Measurements from ENCODE around the gene DGCR6L.
"Not testable (repeated sequence)": the region's sequence is repeated elsewhere in the genome, so short reads cannot be mapped to it uniquely, and the experiment has no call there.

Gene DGCR6L

DNA sequence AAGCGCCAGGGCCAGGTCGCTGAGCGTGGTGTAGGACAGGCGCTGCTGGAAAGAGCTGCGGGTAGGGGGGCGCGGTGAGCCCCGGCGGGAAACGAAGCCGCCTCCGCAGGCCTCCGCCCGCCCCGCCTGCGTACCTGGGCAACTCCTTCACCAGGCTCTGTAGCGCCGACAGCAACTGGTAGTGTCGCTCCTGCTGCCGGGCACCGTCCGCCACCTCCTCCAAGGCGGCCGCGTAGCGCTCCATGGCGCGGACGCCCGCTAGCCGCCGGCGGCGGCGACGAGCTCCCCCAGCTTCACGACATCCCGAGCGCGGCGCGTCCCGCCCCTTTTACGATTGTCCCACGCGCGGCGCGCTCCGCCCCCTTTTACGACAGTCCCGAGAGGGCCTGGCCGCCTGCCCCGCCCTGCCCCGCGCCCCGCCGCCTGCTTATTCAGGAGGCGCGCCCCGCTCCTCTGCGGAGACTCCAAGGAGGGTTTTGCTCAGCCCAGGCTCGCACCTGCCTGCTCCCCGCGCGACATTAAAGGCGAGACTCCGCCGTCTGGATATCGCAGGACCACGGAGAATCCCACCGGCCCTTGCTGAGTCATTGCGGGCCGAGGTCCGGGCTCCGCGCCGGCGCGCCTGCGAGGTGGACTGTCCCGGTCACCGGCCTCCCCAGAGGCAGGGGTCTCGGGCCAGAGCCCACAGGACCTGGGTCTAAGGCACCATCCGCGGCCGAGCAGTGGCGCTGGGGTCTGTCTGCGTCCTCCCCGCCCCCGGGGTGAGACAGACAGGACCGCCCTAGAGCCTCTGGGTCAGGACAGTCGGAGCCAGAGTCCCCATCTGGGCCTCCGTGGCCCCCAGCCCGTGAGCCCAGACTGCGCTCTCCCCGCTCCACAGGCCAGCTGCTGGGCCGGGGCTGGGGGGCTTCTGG lies at the start of gene DGCR6L:
Gene DGCR6L, minus strand, starts transcription at position 316 of the 914 bp plus-strand sequence. Its CDS starts 72 bp downstream, at position 244.
- DNase-seq = peak; percentile 99

DNA sequence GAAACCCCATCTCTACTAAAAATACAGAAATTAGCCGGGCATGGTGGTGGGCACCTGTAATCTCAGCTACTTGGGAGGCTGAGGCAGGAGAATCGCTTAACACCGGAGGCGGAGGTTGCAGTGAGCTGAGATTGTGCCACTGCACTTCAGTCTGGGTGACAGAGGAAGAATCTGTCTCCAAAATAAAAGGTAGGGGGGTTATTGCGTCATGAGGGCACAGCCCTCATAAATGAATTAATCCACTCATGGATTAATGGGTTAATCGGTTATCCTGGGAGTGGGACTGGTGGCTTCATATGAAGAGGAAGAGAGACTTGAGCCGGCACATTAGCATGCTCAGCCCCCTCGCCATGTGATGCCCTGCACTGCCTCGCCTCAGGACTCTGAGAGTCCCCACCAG lies 49.0 kb upstream of the DGCR6L start:
- not testable (repeated sequence) for DNase-seq

DNA sequence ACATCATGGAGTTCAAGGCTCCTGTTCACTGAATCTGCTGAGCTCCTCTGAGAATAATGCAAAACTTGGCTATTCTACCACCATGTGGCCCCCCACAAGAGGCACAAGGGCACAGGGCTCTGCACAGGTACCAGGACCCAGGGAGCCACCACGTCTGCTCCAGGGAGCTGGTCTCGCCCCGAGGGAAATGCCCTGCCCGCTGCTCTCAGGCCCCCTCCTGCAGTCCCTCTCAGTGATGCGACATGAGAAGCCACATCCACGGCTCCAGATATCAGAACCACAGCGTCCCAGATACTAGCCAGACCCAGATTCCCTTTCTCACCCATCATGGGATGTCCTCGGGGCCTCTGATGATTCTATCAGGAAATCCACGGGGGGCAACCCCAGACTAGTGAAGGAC lies 47.0 kb upstream of the DGCR6L start:
- DNase-seq = not testable (repeated sequence)

DNA sequence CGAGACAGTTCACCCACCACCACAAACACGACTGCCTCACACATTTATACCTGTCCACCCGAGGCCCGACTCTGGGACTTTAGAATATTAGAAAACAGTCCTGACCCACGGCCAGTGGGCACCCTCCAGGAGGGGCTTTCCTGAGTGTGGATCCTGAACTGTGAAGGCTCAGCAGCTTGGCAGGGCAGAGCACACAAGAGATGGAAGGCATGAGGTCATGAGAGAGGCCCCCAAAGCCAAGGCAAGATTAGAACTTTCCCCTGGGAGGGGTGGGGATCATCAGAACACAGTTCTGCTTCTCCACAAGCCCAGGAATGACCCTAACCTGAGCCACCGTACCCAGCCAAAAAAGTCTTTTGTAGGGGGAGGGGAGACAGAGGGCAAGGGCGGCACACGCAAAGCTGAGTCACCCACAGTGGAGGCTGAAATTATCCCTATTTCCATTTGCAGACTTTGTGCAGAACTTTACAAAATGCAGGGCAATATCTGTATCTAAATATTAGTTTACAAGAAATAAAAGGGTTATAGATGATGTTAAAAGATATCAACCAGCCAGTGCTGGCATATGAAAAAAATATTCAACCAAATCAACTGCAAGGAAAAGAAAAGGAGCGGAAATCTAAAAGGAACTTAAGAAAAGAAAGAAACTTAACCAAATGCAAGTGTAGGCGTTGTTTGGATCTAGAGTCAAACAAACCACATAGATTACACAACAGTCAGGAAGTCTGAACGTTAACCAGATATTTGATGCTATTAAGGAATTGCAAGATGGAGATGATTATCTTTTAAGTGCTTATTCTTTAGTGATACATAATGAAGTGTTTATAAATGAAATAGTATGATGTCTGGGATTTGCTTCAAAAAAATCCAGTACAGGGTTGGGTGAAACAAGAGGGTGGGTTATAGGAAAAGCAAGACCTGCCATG lies 44.7 kb upstream of the DGCR6L start:
- DNase-seq = not testable (repeated sequence)

DNA sequence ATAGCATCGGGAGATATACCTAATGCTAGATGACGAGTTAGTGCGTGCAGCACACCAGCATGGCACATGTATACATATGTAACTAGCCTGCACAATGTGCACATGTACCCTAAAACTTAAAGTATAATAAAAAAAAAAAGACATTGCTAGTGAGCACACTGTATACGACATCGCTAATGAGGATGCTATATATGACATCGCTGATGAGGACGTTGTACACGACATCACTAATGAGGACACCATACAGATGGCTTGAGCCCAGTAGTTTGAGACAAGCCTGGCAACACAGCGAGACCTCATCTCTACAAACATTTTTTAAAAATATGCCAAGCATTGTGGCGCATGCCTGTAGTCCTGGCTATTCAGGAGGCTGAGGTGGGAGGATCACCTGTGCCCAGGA lies 42.5 kb upstream of the DGCR6L start:
- DNase-seq = not testable (repeated sequence)

DNA sequence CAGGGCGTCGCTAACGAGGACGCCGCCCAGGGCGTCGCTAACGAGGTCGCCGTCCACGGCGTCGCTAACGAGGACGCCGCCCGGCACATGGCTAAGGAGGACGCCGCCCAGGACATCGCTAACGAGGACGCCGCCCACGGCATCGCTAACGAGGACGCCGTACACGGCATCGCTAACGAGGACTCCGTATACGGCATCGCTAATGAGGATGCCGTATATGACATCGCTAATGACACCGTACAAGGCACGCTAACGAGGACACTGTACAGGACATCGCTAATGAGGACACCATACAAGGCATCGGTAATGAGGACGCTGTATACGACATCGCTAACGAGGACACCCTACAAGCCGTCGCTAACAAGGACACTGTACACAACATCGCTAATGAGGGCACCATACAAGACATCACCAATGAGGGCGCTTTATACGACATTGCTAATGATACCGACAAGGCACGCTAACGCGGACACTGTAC lies 41.9 kb upstream of the DGCR6L start:
- not testable (repeated sequence) for DNase-seq

DNA sequence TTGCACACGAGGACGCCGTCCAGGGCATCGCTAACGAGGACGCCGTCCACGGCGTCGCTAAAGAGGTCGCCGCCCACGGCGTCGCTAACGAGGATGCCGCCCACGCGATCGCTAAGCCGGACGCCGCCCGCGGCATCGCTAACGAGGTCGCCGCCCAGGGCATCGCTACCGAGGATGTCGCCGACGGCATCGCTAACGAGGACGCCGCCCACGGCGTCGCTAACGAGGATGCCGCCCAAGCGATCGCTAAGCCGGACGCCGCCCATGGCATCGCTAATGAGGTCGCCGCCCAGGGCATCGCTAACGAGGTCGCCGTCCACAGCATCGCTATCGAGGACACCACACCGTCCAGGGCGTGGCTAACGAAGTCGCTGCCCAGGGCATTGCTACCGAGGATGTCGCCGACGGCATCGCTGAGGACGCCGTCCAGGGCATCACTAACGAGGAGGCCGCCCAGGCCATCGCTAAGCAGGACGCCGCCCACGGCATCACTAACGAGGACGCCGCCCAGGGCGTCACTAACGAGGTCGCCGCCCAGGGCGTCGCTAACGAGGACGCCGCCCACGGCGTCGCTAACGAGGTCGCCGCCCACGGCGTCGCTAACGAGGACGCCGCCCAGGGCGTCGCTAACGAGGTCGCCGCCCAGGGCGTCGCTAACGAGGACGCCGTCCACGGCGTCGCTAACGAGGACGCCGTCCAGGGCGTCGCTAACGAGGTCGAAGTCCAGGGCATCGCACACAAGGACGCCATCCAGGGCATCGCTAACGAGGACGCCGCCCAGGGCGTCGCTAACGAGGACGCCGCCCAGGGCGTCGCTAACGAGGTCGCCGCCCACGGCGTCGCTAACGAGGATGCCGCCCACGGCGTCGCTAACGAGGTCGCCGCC lies 41.2 kb upstream of the DGCR6L start:
- DNase-seq = not testable (repeated sequence)

DNA sequence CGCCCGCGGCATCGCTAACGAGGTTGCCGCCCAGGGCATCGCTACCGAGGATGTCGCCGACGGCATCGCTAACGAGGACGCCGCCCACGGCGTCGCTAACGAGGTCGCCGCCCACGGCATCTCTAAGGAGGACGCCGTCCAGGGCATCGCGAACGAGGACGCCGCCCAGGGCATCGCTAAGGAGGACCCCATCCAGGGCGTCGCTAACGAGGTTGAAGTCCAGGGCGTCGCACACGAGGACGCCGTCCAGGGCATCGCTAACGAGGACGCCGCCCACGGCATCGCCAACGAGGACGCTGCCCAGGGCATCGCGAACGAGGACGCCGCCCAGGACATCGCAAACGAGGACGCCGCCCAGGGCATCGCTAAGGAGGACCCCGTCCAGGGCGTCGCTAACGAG lies 40.4 kb upstream of the DGCR6L start:
- not testable (repeated sequence) for DNase-seq

DNA sequence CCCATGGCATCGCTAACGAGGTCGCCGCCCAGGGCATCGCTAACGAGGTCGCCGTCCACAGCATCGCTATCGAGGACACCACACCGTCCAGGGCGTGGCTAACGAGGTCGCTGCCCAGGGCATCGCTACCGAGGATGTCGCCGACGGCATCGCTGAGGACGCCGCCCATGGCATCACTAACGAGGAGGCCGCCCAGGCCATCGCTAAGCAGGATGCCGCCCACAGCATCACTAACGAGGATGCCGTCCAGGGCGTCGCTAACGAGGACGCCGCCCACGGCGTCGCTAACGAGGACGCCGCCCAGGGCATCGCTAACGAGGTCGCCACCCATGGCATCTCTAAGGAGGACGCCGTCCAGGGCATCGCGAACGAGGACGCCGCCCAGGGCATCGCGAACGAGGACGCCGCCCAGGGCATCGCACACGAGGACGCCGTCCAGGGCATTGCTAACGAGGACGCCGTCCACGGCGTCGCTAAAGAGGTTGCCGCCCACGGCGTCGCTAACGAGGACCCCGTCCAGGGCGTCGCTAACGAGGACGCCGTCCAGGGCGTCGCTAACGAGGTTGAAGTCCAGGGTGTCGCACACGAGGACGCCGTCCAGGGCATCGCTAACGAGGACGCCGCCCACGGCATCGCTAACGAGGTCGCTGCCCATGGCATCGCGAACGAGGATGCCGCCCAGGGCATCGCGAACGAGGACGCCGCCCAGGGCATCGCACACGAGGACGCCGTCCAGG lies 38.8 kb upstream of the DGCR6L start:
- DNase-seq = not testable (repeated sequence)

DNA sequence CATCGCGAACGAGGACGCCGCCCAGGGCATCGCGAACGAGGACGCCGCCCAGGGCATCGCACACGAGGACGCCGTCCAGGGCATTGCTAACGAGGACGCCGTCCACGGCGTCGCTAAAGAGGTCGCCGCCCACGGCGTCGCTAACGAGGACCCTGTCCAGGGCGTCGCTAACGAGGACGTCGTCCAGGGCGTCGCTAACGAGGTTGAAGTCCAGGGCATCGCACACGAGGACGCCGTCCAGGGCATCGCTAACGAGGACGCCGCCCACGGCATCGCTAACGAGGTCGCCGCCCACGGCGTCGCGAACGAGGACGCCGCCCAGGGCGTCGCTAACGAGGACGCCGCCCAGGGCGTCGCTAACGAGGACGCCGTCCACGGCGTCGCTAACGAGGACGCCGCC lies 38.1 kb upstream of the DGCR6L start:
- DNase-seq = not testable (repeated sequence)

DNA sequence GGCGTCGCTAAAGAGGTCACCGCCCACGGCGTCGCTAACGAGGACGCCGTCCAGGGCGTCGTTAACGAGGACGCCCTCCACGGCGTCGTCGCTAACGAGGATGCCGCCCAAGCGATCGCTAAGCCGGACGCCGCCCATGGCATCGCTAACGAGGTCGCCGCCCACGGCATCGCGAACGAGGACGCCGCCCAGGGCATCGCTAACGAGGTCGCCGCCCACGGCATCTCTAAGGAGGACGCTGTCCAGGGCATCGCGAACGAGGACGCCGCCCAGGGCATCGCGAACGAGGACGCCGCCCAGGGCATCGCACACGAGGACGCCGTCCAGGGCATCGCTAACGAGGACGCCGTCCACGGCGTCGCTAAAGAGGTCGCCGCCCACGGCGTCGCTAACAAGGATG lies 37.0 kb upstream of the DGCR6L start:
- not testable (repeated sequence) for DNase-seq

DNA sequence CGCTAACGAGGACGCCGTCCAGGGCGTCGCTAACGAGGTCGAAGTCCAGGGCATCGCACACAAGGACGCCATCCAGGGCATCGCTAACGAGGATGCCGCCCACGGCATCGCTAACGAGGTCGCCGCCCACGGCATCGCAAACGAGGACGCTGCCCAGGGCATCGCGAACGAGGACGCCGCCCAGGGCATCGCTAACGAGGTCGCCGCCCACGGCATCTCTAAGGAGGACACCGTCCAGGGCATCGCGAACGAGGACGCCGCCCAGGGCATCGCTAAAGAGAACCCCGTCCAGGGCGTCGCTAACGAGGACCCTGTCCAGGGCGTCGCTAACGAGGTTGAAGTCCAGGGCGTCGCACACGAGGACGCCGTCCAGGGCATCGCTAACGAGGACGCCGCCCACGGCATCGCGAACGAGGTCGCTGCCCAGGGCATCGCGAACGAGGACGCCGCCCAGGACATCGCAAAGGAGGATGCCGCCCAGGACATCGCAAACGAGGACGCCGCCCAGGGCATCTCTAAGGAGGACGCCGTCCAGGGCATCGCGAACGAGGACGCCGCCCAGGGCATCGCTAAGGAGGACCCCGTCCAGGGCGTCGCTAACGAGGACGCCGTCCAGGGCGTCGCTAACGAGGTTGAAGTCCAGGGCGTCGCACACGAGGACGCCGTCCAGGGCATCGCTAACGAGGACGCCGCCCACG lies 36.2 kb upstream of the DGCR6L start:
- not testable (repeated sequence) for DNase-seq

DNA sequence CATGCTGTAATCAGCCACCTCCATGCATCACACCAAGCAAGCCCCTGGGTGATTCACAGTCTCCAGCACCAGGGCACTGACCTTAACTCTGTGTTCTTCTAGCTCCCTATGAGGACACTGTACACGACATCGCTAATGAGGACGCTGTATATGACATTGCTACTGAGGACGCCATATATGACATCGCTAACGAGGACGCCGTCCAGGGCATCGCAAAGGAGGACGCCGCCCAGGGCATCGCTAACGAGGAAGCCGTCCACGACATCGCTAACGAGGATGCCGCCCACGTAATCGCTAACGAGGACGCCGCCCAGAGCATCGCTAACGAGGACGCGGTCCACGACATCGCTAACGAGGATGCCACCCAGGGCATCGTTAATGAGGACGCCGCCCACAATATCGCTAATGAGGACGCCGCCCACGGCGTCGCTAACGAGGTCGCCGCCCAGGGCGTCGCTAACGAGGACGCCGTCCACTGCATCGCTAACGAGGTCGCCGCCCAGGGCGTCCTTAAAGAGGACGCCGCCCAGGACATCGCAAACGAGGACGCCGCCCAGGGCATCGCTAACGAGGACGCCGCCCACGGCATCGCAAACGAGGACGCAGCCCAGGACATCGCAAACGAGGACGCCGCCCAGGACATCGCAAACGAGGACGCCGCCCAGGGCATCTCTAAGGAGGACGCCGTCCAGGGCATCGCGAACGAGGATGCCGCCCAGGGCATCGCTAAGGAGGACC lies 34.5 kb upstream of the DGCR6L start:
- no peak for DNase-seq

DNA sequence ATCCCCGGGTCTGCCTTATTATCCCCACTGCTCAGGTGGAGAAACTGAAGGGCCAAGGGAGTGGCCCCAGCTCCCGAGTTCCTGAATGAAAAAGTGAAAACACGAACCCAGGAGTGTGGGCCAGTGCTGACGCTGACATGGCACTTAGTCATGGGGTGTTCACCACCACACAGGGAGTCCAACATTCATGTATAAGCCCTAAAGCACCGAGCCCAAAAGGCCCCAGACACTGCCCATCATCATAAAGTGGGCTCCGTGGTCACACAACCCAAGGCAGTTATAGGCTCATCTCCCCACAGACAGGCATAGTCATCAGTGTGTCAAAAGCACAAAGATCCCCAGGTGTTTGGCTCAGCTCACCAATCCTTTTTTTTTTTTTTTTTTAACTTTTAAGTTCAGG lies 32.7 kb upstream of the DGCR6L start:
- not testable (repeated sequence) for DNase-seq

DNA sequence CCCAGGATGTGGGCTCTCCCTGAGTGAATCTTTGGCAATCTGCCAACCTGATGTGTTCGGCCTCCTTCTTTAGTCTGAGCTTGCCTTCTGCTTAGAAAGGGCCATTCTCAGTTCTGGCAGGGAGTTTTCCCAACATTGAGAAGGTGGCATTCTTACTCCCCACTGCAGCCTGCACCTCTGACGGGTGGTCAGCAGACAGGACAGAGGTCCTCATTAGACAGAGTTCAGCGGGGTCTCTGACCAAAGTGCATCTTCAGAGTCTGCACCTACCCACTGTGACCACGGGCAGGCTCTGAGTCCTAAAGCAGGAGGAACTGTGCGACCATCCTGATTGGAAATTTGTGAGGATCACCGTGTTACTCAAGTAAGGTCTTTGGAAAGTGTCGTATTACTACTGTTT lies 26.7 kb upstream of the DGCR6L start:
- DNase-seq = not testable (repeated sequence)

DNA sequence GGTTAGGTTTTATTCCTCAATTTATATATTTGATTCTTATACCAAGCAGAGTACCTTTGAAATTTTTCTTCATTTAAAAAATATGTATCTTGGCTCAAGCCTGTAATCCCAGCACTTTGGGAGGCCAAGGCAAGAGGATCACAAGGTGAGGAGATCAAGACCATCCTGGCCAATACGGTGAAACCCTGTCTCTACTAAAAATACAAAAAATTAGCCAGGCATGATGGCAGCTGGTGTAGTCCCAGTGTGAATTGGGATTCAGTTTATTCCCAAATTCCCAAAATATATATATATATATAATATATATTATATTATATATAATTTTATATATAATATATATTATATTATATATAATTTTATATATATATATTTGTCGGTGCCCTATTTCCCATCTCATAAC lies 18.4 kb upstream of the DGCR6L start:
- not testable (repeated sequence) for DNase-seq

DNA sequence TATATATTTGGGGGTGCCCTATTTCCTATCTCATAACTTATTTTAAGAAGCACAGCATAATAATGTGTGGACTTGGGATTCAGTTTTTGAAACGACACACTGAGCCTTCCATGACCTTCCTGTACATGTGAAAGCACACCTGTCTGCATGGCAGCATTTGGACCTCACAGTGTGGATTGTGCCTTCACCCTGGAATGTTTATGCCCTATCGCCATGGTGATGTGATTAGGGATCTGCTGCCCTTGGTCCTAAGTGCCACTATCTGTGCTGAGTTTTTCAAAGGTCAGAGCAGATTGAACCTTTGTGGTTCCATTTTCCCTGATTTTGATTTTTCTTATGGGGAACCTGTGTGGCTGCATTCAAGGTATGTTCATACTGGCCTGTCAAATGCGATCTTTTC lies 17.9 kb upstream of the DGCR6L start:
- DNase-seq = not testable (repeated sequence)

DNA sequence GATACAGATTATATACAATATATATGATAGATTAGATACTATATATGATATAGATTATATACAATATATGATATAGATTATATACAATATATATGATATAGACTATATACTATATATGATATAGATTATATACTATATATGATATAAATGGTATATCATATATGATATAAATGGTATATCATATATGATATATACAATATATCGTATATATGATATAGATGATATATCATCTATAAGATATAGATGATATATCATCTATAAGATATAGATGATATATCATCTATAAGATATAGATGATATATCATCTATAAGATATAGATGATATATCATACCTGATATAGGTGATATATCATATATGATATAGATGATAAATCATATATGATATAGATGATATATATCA lies 16.7 kb upstream of the DGCR6L start:
- DNase-seq = not testable (repeated sequence)

DNA sequence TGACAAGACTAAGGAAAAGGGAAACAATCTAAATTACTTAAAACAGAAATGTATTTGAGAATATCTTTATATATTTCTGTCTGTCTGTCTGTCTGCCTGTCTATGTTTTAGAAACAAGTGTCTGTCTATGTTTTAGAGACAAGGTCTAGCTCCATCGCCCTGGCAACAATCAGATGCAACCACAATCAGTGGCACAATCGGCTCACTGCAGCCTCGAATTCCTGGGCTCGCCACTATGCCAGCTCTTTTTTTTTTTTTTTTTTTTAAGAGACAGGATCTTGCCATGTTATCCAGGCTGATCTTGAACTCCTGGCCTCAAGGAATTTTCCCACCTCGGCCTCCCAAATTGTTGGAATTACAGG lies 8.7 kb upstream of the DGCR6L start:
- DNase-seq = peak; percentile 70

DNA sequence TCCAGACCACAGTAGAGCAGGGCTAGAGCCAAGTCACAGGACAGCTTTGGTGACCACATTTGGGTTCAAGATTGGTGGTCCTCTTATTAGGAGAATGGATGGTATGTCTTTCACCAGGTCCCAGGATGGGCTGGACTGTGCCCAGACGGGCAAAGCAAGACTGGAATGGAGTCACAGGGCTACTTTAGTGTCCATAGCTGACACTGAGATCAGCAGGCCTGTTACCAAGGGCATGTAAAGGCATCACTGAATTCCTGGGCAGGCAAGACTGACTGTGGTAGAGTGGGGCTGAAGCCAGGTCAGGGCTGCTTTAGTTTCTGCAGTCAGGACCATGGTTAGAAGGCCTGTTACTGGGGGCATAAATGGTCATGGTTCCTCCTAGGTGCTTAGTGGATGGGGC lies 6.1 kb upstream of the DGCR6L start:
- DNase-seq = not testable (repeated sequence)

Data from activated effector memory CD4-positive, alpha-beta T cell treated with anti-CD3 and anti-CD28 coated beads, Interleukin-2, amount 50 U/mL, for 16 hours (primary cell).